H9 (cell line): ENCODE data around the gene ANAPC10. TPM values are rescaled to one million over a fixed set of nuclear protein-coding genes. Genes with fewer than 3 reads are reported as not detected.
A peak's percentile ranks its signal among the peaks of the same experiment; 100 is the strongest.

ENCODE experiments used
- DNase-seq: peaks from one replicate; pipeline ENCODE4 v3.0.0-alpha.2; 2017
- H2AFZ ChIP-seq: one replicate; pipeline ENCODE4 v1.6.1; 2013; ENCODE audit warnings: mild to moderate bottlenecking, low read length, control low read depth, moderate library complexity
- H2AK5ac ChIP-seq: 2 replicates; pipeline ENCODE4 v1.6.1; 2013; ENCODE audit warnings: low read length, control low read depth, mixed read lengths; ENCODE audit not compliant: insufficient read length
- H2BK120ac ChIP-seq: one replicate; pipeline ENCODE4 v1.6.1; 2013; ENCODE audit warnings: low read depth, mild to moderate bottlenecking, low read length, control low read depth, inconsistent platforms; ENCODE audit not compliant: poor library complexity, severe bottlenecking
- H2BK12ac ChIP-seq: 2 replicates; pipeline ENCODE4 v1.6.1; 2013; ENCODE audit warnings: low read length, control low read depth, mixed read lengths, low read depth; ENCODE audit not compliant: insufficient read length
- H2BK15ac ChIP-seq: 2 replicates; pipeline ENCODE4 v1.6.1; 2013; ENCODE audit warnings: low read depth, low read length, control low read depth
- H2BK20ac ChIP-seq: one replicate; pipeline ENCODE4 v1.6.1; 2013; ENCODE audit warnings: low read depth, mild to moderate bottlenecking, low read length, control low read depth, inconsistent platforms; ENCODE audit not compliant: poor library complexity, severe bottlenecking
- H2BK5ac ChIP-seq: 2 replicates; pipeline ENCODE4 v1.6.1; 2013; ENCODE audit warnings: low read length, control low read depth, mixed read lengths; ENCODE audit not compliant: insufficient read length
- H3K14ac ChIP-seq: 2 replicates; pipeline ENCODE4 v1.6.1; 2013; ENCODE audit warnings: low read length, control low read depth; ENCODE audit not compliant: insufficient read depth
- H3K18ac ChIP-seq: 2 replicates; pipeline ENCODE4 v1.6.1; 2013; ENCODE audit warnings: low read depth, mild to moderate bottlenecking, mixed read lengths, low read length, control low read depth; ENCODE audit not compliant: insufficient read length
- H3K23ac ChIP-seq: 2 replicates; pipeline ENCODE4 v1.6.1; 2013; ENCODE audit warnings: low read length, control low read depth, mixed read lengths, low read depth; ENCODE audit not compliant: insufficient read length
- H3K23me2 ChIP-seq: 2 replicates; pipeline ENCODE4 v1.6.1; 2013; ENCODE audit warnings: low read depth, mild to moderate bottlenecking, mixed read lengths, low read length, control low read depth; ENCODE audit not compliant: insufficient read length, poor library complexity, severe bottlenecking
- H3K27ac ChIP-seq: 2 replicates; pipeline ENCODE4 v1.5.1; 2013; ENCODE audit warnings: low read length, control low read depth, mixed read lengths, low read depth; ENCODE audit not compliant: insufficient read length
- H3K27me3 ChIP-seq: 2 replicates; pipeline ENCODE4 v1.6.1; 2013; ENCODE audit warnings: low read length, control low read depth, inconsistent platforms; ENCODE audit not compliant: insufficient read depth
- H3K4ac ChIP-seq: 2 replicates; pipeline ENCODE4 v1.6.1; 2013; ENCODE audit warnings: low read depth, mild to moderate bottlenecking, control low read depth, inconsistent platforms, low read length, moderate library complexity
- H3K4me1 ChIP-seq: 2 replicates; pipeline ENCODE4 v1.6.1; 2013; ENCODE audit warnings: low read length, control low read depth, inconsistent platforms; ENCODE audit not compliant: insufficient read depth
- H3K4me2 ChIP-seq: 2 replicates; pipeline ENCODE4 v1.6.1; 2013; ENCODE audit warnings: low read length, control low read depth, mixed read lengths; ENCODE audit not compliant: insufficient read length, insufficient read depth
- H3K56ac ChIP-seq: 2 replicates; pipeline ENCODE4 v1.6.1; 2013; ENCODE audit warnings: low read depth, mild to moderate bottlenecking, mixed read lengths, low read length, control low read depth; ENCODE audit not compliant: insufficient read length
- H3K79me1 ChIP-seq: 2 replicates; pipeline ENCODE4 v1.6.1; 2013; ENCODE audit warnings: low read depth, mild to moderate bottlenecking, moderate library complexity, low read length, control low read depth, inconsistent platforms; ENCODE audit not compliant: insufficient read depth, poor library complexity, severe bottlenecking
- H3K79me2 ChIP-seq: 2 replicates; pipeline ENCODE4 v1.6.1; 2013; ENCODE audit warnings: low read length, control low read depth, inconsistent platforms; ENCODE audit not compliant: insufficient read depth
- H3K9ac ChIP-seq: 2 replicates; pipeline ENCODE4 v1.6.1; 2013; ENCODE audit warnings: low read length, control low read depth, mixed read lengths; ENCODE audit not compliant: insufficient read length; ENCODE audit errors: extremely low read depth
- H3K9me3 ChIP-seq: one replicate; pipeline ENCODE4 v1.6.1; 2013; ENCODE audit warnings: low read depth, low read length, inconsistent platforms; ENCODE audit not compliant: control insufficient read depth
- H3T11ph ChIP-seq: one replicate; pipeline ENCODE4 v1.6.1; 2013; ENCODE audit warnings: mild to moderate bottlenecking, low read length, control low read depth, inconsistent platforms
- H4K20me1 ChIP-seq: one replicate; pipeline ENCODE4 v1.6.1; 2013; ENCODE audit not compliant: control insufficient read depth, insufficient read length, insufficient read depth
- H4K5ac ChIP-seq: 2 replicates; pipeline ENCODE4 v1.6.1; 2013; ENCODE audit warnings: low read depth, mild to moderate bottlenecking, mixed read lengths, low read length, control low read depth; ENCODE audit not compliant: insufficient read length
- H4K8ac ChIP-seq: replicated peaks from 2 replicates; pipeline ENCODE4 v1.6.1; 2013; ENCODE audit warnings: low read length, control low read depth, mixed read lengths, low read depth; ENCODE audit not compliant: insufficient read length
- H4K91ac ChIP-seq: 2 replicates; pipeline ENCODE4 v1.6.1; 2013; ENCODE audit warnings: low read depth, mild to moderate bottlenecking, moderate library complexity, mixed read lengths, low read length, control low read depth; ENCODE audit not compliant: insufficient read length
- H3K27ac Mint-ChIP-seq, 3 experiments: 2 replicates in 2 of 3; 3 replicates in 1 of 3; pipeline ENCODE4 v1.8.0; 2020 to 2021; ENCODE audit warnings: mixed read lengths in 3 of 3, mild to moderate bottlenecking in 1 of 3, moderate library complexity in 1 of 3
- H3K27me3 Mint-ChIP-seq: 2 replicates; pipeline ENCODE4 v1.8.0; 2021; ENCODE audit warnings: low read depth, mild to moderate bottlenecking, moderate library complexity, mixed read lengths
- H3K36me3 Mint-ChIP-seq, 3 experiments: 2 replicates in 2 of 3; 3 replicates in 1 of 3; pipeline ENCODE4 v1.8.0; 2020 to 2021; ENCODE audit warnings: low read depth in 3 of 3, mixed read lengths in 3 of 3; ENCODE audit not compliant: insufficient read depth in 1 of 3
- H3K4me1 Mint-ChIP-seq, 2 experiments: 2 replicates each; pipeline ENCODE4 v1.8.0; 2020; ENCODE audit warnings: mixed read lengths in 2 of 2
- H3K4me3 Mint-ChIP-seq, 2 experiments: 2 replicates in 1 of 2; 3 replicates in 1 of 2; pipeline ENCODE4 v1.8.0; 2020 to 2021; ENCODE audit warnings: mild to moderate bottlenecking in 2 of 2, mixed read lengths in 2 of 2, moderate library complexity in 1 of 2
- H3K9me3 Mint-ChIP-seq, 2 experiments: 2 replicates in 1 of 2; 3 replicates in 1 of 2; pipeline ENCODE4 v1.8.0; 2020; ENCODE audit warnings: mild to moderate bottlenecking in 2 of 2, mixed read lengths in 2 of 2, moderate library complexity in 1 of 2
- CTCF ChIP-seq: fragments of 200-600 bp; sonication (generic); conservative IDR thresholded peaks from 3 replicates; pipeline ENCODE4 v1.8.0; 2021; ENCODE audit warnings: antibody characterized with exemption, mild to moderate bottlenecking
- WGBS: extraction: QIAGEN DNeasy Blood & Tissue Kit; methylation state at CpG from one replicate; pipeline ENCODE4 v1.1.7; 2013; ENCODE audit warnings: missing lambda C conversion rate, low lambda C conversion rate, mixed read lengths; ENCODE audit not compliant: insufficient read length; ENCODE audit errors: extremely low coverage; 5-methylcytosine and 5-hydroxymethylcytosine counted together
- total RNA-seq: library from RNA; stranded (reverse); gene quantifications from 2 replicates; pipeline ENCODE4 v1.2.1, GENCODE V29; 2021

The ANAPC10 gene
- total RNA-seq, 1 experiment from 2014 or later: 25.3 TPM

GRCh38 chr4:145066063-145066501, 31.9 kb downstream of the ANAPC10 start:
- Histone ChIP-seq H3K27ac (no peak overlapping the region), H2BK5ac (no peak overlapping the region), H2BK20ac (no peak overlapping the region), H3K56ac (no peak overlapping the region), H3K4me1 (no peaks in the 10 kb centered on the region), H3K23ac (no peak overlapping the region), H3K18ac (no peak overlapping the region), H3K79me2 (no peaks in the 10 kb centered on the region), H4K91ac (no peak overlapping the region), H4K20me1 (no peaks in the 10 kb centered on the region), H2AK5ac (no peak overlapping the region), H3K23me2 (no peaks in the 10 kb centered on the region), H4K8ac (no peak overlapping the region), H2BK12ac (no peak overlapping the region), H3K79me1 (no peaks in the 10 kb centered on the region), H3K14ac (no peak overlapping the region), H3K4me2 (no peak overlapping the region), H4K5ac (no peak overlapping the region), H2BK15ac (no peak overlapping the region), H3K27me3 (no peaks in the 10 kb centered on the region), H2AFZ (no peak overlapping the region), H3K9me3 (no peaks in the 10 kb centered on the region), H3K4ac (no peak overlapping the region), H3K9ac (no peak overlapping the region), H2BK120ac (no peak overlapping the region), H3T11ph (no peak overlapping the region)
- whole genome bisulfite sequencing: no CpG with 5 or more reads among the region's 2 CpGs
- H3K4me3 Mint-ChIP-seq: peak overlapping the region in 1 of 2 experiments; percentile 24; a peak in 1 of 5 replicates
- H3K4me1 Mint-ChIP-seq: peaks cover 23 to 29% of the 10 kb centered on the region in 2 experiments
- no peak for DNase-seq
- peaks cover 5 to 11% (median 6%) of the 10 kb centered on the region in 3 experiments; a peak in 6 of 7 replicates for H3K36me3 Mint-ChIP-seq
- peaks cover 0 to 2% of the 10 kb centered on the region in 2 experiments; a peak in 1 of 5 replicates for H3K9me3 Mint-ChIP-seq
- no peak for TF ChIP-seq CTCF
- H3K27ac Mint-ChIP-seq: peak overlapping the region in 1 of 3 experiments; percentile 63; a peak in 2 of 7 replicates
- no peaks in the 10 kb centered on the region for H3K27me3 Mint-ChIP-seq
